Testis (tissue), 2 donors: ENCODE results near the gene MSI2.

Experiments
- POLR2A ChIP-seq: fragments of 450-650 bp; IDR thresholded peaks from one replicate; pipeline ENCODE4 v1.6.1; 2017; ENCODE audit warnings: antibody characterized with exemption, mild to moderate bottlenecking, moderate library complexity
- TF ChIP-seq, protein P1 (sequence below), 3 experiments: fragments of 450-650 bp in 2 of 3; fragments of 200-600 bp in 1 of 3; sonication (generic) in 1 of 3; IDR thresholded peaks; one replicate each; pipeline ENCODE4 v1.5.1; 2016 to 2019; ENCODE audit warnings: antibody characterized with exemption in 3 of 3, mild to moderate bottlenecking in 2 of 3, moderate library complexity in 1 of 3

DNA sequence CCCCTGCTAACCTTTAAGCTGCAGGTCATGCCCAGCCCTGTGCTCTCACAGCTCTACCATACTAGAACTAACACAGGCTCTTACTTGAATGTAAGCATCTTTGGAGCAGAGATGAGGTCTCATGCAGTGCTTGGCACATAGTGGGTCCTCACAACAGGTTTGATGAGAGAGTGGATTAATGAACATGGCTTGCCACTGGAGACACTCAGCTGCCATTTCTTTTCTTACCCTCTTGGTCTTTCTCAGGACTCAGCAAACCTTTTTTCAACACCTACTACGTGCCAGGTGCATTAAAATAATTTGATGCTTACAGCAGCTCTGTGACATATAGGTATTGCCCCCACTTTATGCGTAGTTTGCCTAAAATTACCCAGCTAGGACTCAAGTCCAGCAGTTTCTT, 133.2 kb downstream of the MSI2 start:
- TF ChIP-seq, protein P1, sequence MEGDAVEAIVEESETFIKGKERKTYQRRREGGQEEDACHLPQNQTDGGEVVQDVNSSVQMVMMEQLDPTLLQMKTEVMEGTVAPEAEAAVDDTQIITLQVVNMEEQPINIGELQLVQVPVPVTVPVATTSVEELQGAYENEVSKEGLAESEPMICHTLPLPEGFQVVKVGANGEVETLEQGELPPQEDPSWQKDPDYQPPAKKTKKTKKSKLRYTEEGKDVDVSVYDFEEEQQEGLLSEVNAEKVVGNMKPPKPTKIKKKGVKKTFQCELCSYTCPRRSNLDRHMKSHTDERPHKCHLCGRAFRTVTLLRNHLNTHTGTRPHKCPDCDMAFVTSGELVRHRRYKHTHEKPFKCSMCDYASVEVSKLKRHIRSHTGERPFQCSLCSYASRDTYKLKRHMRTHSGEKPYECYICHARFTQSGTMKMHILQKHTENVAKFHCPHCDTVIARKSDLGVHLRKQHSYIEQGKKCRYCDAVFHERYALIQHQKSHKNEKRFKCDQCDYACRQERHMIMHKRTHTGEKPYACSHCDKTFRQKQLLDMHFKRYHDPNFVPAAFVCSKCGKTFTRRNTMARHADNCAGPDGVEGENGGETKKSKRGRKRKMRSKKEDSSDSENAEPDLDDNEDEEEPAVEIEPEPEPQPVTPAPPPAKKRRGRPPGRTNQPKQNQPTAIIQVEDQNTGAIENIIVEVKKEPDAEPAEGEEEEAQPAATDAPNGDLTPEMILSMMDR (IDR thresholded peaks at IDR 0.05) = no peak
- no peak for TF ChIP-seq POLR2A
